Activated T-helper 2 cell treated with anti-CD3 and anti-CD28 coated beads, Interferon-gamma antibody, Interleukin-2, Interleukin-4, amounts not matched to agents 10 μg/mL and 5 μg/mL and 100 μg/mL, durations not matched to agents 14 hours and 24 hours and 36 hours (primary cell): ENCODE measurements around the gene SYNDIG1. TPM values are rescaled to one million over a fixed set of nuclear protein-coding genes. Genes with fewer than 3 reads are reported as not detected.

Experiments
- DNase-seq: peaks from one replicate; pipeline ENCODE4 v3.0.0; 2021; ENCODE audit warnings: low spot score
- H3K27ac Mint-ChIP-seq: one replicate; pipeline ENCODE4 v1.8.0; 2021; ENCODE audit warnings: mixed read lengths
- H3K27me3 Mint-ChIP-seq: one replicate; pipeline ENCODE4 v1.8.0; 2021; ENCODE audit warnings: low read depth, mixed read lengths
- H3K36me3 Mint-ChIP-seq: one replicate; pipeline ENCODE4 v1.8.0; 2021; ENCODE audit warnings: low read depth, mixed read lengths
- H3K4me1 Mint-ChIP-seq: one replicate; pipeline ENCODE4 v1.8.0; 2021; ENCODE audit warnings: low read depth, mixed read lengths
- H3K4me3 Mint-ChIP-seq: one replicate; pipeline ENCODE4 v1.8.0; 2021; ENCODE audit warnings: low read depth, mild to moderate bottlenecking, moderate library complexity, mixed read lengths
- H3K9me3 Mint-ChIP-seq: one replicate; pipeline ENCODE4 v1.8.0; 2021; ENCODE audit warnings: mixed read lengths
- intact Hi-C: fragments of 100-400 bp; cut with micrococcal nuclease; formaldehyde crosslinking; loops from one replicate; pipeline ENCODE4 v1.15.1; 2023
- total RNA-seq: library from RNA; stranded (reverse); gene quantifications from 2 replicates; pipeline ENCODE4 v1.2.3, GENCODE V29; 2022

Gene SYNDIG1
- total RNA-seq, 1 donor from 2014 or later: not detected

GRCh38 chr20:24492698-24493097 lies 23.3 kb downstream of the SYNDIG1 start:
- no peak for DNase-seq
- H3K9me3 Mint-ChIP-seq: no peaks in the 10 kb centered on the region
- no peaks in the 10 kb centered on the region for H3K36me3 Mint-ChIP-seq
- intact Hi-C loops: no loop called here
- no peaks in the 10 kb centered on the region for H3K4me1 Mint-ChIP-seq
- H3K4me3 Mint-ChIP-seq: no peak overlapping the region
- H3K27me3 Mint-ChIP-seq: no peaks in the 10 kb centered on the region
- no peak overlapping the region for H3K27ac Mint-ChIP-seq

DNA sequence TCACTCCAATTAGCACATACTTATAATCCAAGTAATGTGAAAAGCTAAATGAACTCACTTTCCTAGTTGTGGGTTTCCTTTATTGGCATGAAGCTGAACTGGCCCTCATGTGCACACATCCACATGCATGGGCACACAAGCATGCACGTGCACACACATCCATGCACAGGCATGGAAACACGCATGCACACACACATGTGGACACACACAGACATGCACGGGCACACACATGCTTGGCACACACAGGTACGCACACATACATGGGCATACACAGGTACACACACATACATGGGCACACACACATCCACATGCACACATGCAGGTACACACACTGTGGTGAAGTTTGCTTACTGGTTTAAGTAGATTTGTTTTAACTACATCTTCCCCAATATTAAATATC lies 23.8 kb downstream of the SYNDIG1 start:
- Mint-ChIP-seq H3K36me3 (no peaks in the 10 kb centered on the region), H3K27me3 (no peaks in the 10 kb centered on the region), H3K4me3 (no peak overlapping the region), H3K9me3 (no peaks in the 10 kb centered on the region), H3K4me1 (no peaks in the 10 kb centered on the region), H3K27ac (no peak overlapping the region)
- DNase-seq: no peak
- intact Hi-C loops: no loop called here

GRCh38 chr20:24493661-24494459 lies 24.4 kb downstream of the SYNDIG1 start:
- no peaks in the 10 kb centered on the region for H3K4me1 Mint-ChIP-seq
- no peak for DNase-seq
- no peaks in the 10 kb centered on the region for H3K36me3 Mint-ChIP-seq
- no peaks in the 10 kb centered on the region for H3K9me3 Mint-ChIP-seq
- H3K27me3 Mint-ChIP-seq: no peaks in the 10 kb centered on the region
- no peak overlapping the region for H3K4me3 Mint-ChIP-seq
- intact Hi-C loops: no loop called here
- no peak overlapping the region for H3K27ac Mint-ChIP-seq

GRCh38 chr20:24494460-24494920 lies 25.1 kb downstream of the SYNDIG1 start:
- Mint-ChIP-seq H3K27ac (no peak overlapping the region), H3K36me3 (no peaks in the 10 kb centered on the region), H3K27me3 (no peaks in the 10 kb centered on the region), H3K4me3 (no peak overlapping the region), H3K9me3 (no peaks in the 10 kb centered on the region), H3K4me1 (no peaks in the 10 kb centered on the region)
- DNase-seq: no peak
- intact Hi-C loops: no loop called here

- no peaks in the 10 kb centered on the region for H3K9me3 Mint-ChIP-seq
- H3K4me1 Mint-ChIP-seq: no peaks in the 10 kb centered on the region
- H3K27ac Mint-ChIP-seq: no peak overlapping the region
Observed at GRCh38 chr20:24495266-24495665, 25.8 kb downstream of the SYNDIG1 start.

DNA sequence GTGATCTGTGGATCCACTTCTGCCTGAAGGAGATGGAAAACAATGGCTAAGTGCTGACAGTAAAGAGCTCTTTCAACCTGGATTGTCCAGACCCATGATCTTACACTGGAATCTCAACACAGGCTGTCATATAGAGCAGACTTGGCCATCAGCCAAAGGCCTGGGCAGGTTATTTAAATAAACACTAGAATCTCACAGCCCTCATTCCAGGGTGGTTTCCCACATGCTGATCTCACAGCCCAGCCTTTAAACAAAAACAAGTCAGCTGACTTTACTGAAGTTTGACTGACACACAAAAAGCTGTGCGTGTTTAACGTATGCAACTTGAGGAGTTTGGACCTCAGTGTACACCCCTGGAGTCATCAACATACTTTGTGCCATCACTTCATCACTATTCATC lies 28.4 kb downstream of the SYNDIG1 start:
- no peaks in the 10 kb centered on the region for H3K36me3 Mint-ChIP-seq
- no peak overlapping the region for H3K27ac Mint-ChIP-seq
- H3K27me3 Mint-ChIP-seq: no peaks in the 10 kb centered on the region
- H3K9me3 Mint-ChIP-seq: no peaks in the 10 kb centered on the region
- intact Hi-C loops: no loop called here
- H3K4me1 Mint-ChIP-seq: no peaks in the 10 kb centered on the region
- DNase-seq: no peak
- no peak overlapping the region for H3K4me3 Mint-ChIP-seq

More at GRCh38 chr20:24495266-24495665, 25.8 kb downstream of the SYNDIG1 start:
- Mint-ChIP-seq H3K36me3 (no peaks in the 10 kb centered on the region), H3K27me3 (no peaks in the 10 kb centered on the region), H3K4me3 (no peak overlapping the region)
- intact Hi-C loops: no loop called here
- no peak for DNase-seq

GRCh38 chr20:24498641-24499040 lies 29.2 kb downstream of the SYNDIG1 start:
- Mint-ChIP-seq H3K4me3 (no peak overlapping the region), H3K4me1 (no peaks in the 10 kb centered on the region), H3K36me3 (no peaks in the 10 kb centered on the region), H3K27ac (no peak overlapping the region), H3K27me3 (no peaks in the 10 kb centered on the region), H3K9me3 (no peaks in the 10 kb centered on the region)
- intact Hi-C loops: no loop called here
- no peak for DNase-seq

- no peaks in the 10 kb centered on the region for H3K27me3 Mint-ChIP-seq
- H3K27ac Mint-ChIP-seq: no peak overlapping the region
- intact Hi-C loops: no loop called here
- no peak for DNase-seq
- no peaks in the 10 kb centered on the region for H3K4me1 Mint-ChIP-seq
- H3K9me3 Mint-ChIP-seq: no peaks in the 10 kb centered on the region
- no peak overlapping the region for H3K4me3 Mint-ChIP-seq
- H3K36me3 Mint-ChIP-seq: no peaks in the 10 kb centered on the region
Observed at GRCh38 chr20:24499472-24499871, 30.0 kb downstream of the SYNDIG1 start.

DNA sequence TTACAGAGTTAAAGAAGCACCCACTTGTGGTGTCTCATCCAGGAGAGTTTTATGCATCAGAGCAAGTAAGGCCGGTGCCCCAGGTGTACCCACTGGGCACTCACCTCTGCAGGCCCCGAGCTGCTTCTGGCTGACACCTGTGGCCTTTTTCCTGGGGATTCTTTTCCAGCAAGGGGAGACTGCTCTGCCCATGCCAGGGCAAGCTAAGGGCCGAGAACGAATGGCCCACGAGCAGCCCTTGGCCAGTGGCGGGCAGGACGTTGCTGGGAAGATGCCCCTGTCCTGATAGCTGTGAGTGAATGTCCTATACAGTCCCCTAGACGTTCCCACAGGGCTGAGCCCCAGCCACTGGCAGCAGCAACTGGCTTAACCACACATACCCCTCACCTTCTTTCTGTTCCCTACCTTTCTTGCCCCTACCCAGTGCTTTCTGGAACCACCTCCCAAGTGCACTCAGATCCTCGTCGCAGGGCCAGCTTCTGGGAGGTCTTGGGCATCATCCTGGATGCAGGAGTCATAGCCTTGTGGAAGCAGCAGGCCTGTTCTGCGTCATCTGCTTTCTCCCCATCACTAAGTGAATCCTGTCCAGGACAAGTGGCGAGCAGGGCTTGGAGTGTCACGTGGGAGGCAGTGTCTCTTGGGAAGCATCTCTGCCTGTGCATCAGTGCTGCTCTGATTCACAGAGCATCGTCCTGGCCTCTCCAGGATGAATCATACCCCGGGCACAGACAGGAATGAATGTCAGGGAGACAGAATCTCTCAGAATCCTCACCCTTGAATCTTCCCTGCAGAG lies 32.5 kb downstream of the SYNDIG1 start:
- no peak for DNase-seq
- no peaks in the 10 kb centered on the region for H3K9me3 Mint-ChIP-seq
- no peak overlapping the region for H3K4me3 Mint-ChIP-seq
- no peaks in the 10 kb centered on the region for H3K4me1 Mint-ChIP-seq
- no peak overlapping the region for H3K27ac Mint-ChIP-seq
- no peaks in the 10 kb centered on the region for H3K27me3 Mint-ChIP-seq
- no peaks in the 10 kb centered on the region for H3K36me3 Mint-ChIP-seq
- intact Hi-C loops: no loop called here

DNA sequence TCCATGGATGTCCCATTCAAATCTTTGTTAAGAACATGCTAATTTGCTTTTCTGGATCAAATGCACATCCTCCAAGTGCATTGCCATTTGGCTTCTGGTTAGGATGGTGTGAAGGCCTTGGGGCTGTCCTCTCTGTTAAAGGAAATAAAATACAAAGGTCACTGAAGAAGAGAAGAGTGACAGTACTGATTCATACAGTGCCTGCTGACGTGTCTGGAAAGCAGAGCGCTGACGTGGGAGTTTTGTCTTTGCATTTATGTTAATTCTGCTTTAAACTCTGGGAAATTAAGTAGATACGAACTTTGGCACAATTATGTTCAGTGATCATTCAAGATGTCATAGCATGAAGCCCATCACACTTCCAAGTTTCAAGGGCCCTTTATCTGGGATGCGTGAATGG lies 33.2 kb downstream of the SYNDIG1 start:
- Mint-ChIP-seq H3K9me3 (no peaks in the 10 kb centered on the region), H3K27me3 (no peaks in the 10 kb centered on the region), H3K36me3 (no peaks in the 10 kb centered on the region), H3K27ac (no peak overlapping the region), H3K4me3 (no peak overlapping the region), H3K4me1 (no peaks in the 10 kb centered on the region)
- intact Hi-C loops: no loop called here
- no peak for DNase-seq

DNA sequence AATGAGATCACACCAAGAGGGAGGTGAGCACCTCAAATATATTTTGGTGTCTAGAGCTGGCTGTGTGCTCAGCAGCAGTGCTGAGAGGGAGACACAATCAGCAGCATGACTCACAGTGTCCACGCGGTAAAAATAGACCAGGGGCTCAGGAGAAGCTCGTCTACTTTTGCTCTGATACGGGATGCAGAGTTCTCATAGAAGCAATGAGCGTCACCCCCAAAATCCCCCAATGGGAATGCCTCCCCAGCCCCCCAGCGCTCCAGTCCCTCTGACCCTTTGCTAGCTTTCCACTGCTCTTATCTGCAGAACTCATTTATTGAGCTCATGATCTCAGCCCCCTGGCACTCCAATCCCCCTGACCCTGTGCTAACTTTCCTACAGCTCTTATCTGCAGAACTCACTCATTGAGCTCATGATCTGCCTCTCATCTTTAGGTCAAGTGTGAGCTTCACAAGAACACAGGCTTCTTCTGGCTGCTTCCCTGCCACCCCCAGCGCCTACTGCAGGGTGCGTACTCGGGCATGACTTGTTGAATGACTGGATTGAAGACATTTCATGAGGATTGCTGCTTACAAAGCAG lies 34.0 kb downstream of the SYNDIG1 start:
- no peaks in the 10 kb centered on the region for H3K36me3 Mint-ChIP-seq
- H3K4me3 Mint-ChIP-seq: no peak overlapping the region
- DNase-seq: no peak

GRCh38 chr20:24504331-24505285 lies 35.2 kb downstream of the SYNDIG1 start:
- H3K9me3 Mint-ChIP-seq: no peaks in the 10 kb centered on the region

More for the DNA sequence above, 34.0 kb downstream of the SYNDIG1 start:
- H3K27ac Mint-ChIP-seq: no peak overlapping the region
- no peaks in the 10 kb centered on the region for H3K27me3 Mint-ChIP-seq
- no peaks in the 10 kb centered on the region for H3K9me3 Mint-ChIP-seq
- H3K4me1 Mint-ChIP-seq: no peaks in the 10 kb centered on the region
- intact Hi-C loops: no loop called here

More at GRCh38 chr20:24504331-24505285, 35.2 kb downstream of the SYNDIG1 start:
- no peak for DNase-seq
- intact Hi-C loops: no loop called here
- Mint-ChIP-seq H3K36me3 (no peaks in the 10 kb centered on the region), H3K4me1 (no peaks in the 10 kb centered on the region), H3K27me3 (no peaks in the 10 kb centered on the region), H3K4me3 (no peak overlapping the region), H3K27ac (no peak overlapping the region)
